Lower leg skin (tissue), 3 donors: ENCODE measurements around the gene BRD4.

Experiments used
- POLR2A ChIP-seq, 2 donors: fragments of 450-650 bp; IDR thresholded peaks; one replicate each; pipeline ENCODE4 v1.6.1; 2016 to 2017; ENCODE audit warnings: antibody characterized with exemption in 2 of 2, mild to moderate bottlenecking in 1 of 2, moderate library complexity in 1 of 2
- TF ChIP-seq, protein P1 (sequence below), 3 donors: fragments of 450-650 bp; IDR thresholded peaks; one replicate each; pipeline ENCODE4 v1.5.1; 2016; ENCODE audit warnings: antibody characterized with exemption in 3 of 3, mild to moderate bottlenecking in 3 of 3, moderate library complexity in 2 of 3

GRCh38 chr19:15290166-15290565, 42.2 kb downstream of the BRD4 start:
- no peak for TF ChIP-seq POLR2A (IDR thresholded peaks at IDR 0.05)
- TF ChIP-seq, protein P1, sequence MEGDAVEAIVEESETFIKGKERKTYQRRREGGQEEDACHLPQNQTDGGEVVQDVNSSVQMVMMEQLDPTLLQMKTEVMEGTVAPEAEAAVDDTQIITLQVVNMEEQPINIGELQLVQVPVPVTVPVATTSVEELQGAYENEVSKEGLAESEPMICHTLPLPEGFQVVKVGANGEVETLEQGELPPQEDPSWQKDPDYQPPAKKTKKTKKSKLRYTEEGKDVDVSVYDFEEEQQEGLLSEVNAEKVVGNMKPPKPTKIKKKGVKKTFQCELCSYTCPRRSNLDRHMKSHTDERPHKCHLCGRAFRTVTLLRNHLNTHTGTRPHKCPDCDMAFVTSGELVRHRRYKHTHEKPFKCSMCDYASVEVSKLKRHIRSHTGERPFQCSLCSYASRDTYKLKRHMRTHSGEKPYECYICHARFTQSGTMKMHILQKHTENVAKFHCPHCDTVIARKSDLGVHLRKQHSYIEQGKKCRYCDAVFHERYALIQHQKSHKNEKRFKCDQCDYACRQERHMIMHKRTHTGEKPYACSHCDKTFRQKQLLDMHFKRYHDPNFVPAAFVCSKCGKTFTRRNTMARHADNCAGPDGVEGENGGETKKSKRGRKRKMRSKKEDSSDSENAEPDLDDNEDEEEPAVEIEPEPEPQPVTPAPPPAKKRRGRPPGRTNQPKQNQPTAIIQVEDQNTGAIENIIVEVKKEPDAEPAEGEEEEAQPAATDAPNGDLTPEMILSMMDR (IDR thresholded peaks at IDR 0.05): no peak
